Body of pancreas (tissue), 4 donors: ENCODE data around the gene ACBD6. TPM values are rescaled to one million over a fixed set of nuclear protein-coding genes. Genes with fewer than 3 reads are reported as not detected.

Experiments
- ATAC-seq: fragments of 150-250 bp; one replicate; pipeline ENCODE4 v1.9.1; 2016
- DNase-seq, 4 donors: peaks; one replicate each; pipeline ENCODE4 v3.0.0-alpha.2; 2019
- H3K27ac ChIP-seq, 4 donors: fragments of 200-600 bp; sonication (generic); 1 replicate in 3 of 4; 2 replicates in 1 of 4; pipeline versions ENCODE4 v1.5.1 to v1.6.1; 2016 to 2019; ENCODE audit warnings: mild to moderate bottlenecking in 1 of 4, mixed read lengths in 1 of 4, moderate library complexity in 1 of 4
- H3K27me3 ChIP-seq, 2 donors: fragments of 200-600 bp; sonication (generic); one replicate each; pipeline ENCODE4 v1.6.0; 2016; ENCODE audit warnings: mild to moderate bottlenecking in 1 of 2
- H3K36me3 ChIP-seq, 2 donors: fragments of 200-600 bp; sonication (generic); replicated peaks in 1 of 2; 2 replicates each; pipeline ENCODE4 v1.5.1; 2016; ENCODE audit warnings: low read depth in 2 of 2; ENCODE audit not compliant: insufficient read depth in 1 of 2
- H3K4me1 ChIP-seq: fragments of 200-600 bp; sonication (generic); one replicate; pipeline ENCODE4 v1.6.0; 2016
- H3K4me3 ChIP-seq, 2 donors: fragments of 200-600 bp; sonication (generic); 1 replicate in 1 of 2; 2 replicates in 1 of 2; pipeline ENCODE4 v1.5.1; 2016 to 2019
- H3K9me3 ChIP-seq, 3 donors: fragments of 200-600 bp; sonication (generic); 1 replicate in 2 of 3; 2 replicates in 1 of 3; pipeline ENCODE4 v1.5.1; 2016
- POLR2A ChIP-seq, 3 donors: fragments of 450-650 bp; IDR thresholded peaks; one replicate each; pipeline ENCODE4 v1.6.1; 2016; ENCODE audit warnings: antibody characterized with exemption in 3 of 3, mild to moderate bottlenecking in 2 of 3
- WGBS, 2 donors: methylation state at CpG; one replicate each; pipeline ENCODE4 v1.1.5; 2017; 5-methylcytosine and 5-hydroxymethylcytosine counted together
- intact Hi-C: fragments of 100-400 bp; cut with DNase I; formaldehyde crosslinking; loops from one replicate; pipeline ENCODE4 v1.15.1; 2023
- total RNA-seq, 2 donors: library from RNA; depleted of rRNA; stranded (reverse); fragments of >200 nt; gene quantifications; one replicate each; pipeline ENCODE4 v1.1.0, GENCODE V29; 2016
- TF ChIP-seq, protein P1 (sequence below), 7 experiments: fragments of 450-650 bp in 4 of 7; fragments of 200-600 bp in 3 of 7; sonication (generic) in 3 of 7; IDR thresholded peaks; one replicate each; pipeline ENCODE4 v1.5.1; 2016 to 2019; ENCODE audit warnings: antibody characterized with exemption in 7 of 7

Gene ACBD6
- total RNA-seq, 2 donors from 2014 or later = 37.4 to 49.4 TPM

DNA sequence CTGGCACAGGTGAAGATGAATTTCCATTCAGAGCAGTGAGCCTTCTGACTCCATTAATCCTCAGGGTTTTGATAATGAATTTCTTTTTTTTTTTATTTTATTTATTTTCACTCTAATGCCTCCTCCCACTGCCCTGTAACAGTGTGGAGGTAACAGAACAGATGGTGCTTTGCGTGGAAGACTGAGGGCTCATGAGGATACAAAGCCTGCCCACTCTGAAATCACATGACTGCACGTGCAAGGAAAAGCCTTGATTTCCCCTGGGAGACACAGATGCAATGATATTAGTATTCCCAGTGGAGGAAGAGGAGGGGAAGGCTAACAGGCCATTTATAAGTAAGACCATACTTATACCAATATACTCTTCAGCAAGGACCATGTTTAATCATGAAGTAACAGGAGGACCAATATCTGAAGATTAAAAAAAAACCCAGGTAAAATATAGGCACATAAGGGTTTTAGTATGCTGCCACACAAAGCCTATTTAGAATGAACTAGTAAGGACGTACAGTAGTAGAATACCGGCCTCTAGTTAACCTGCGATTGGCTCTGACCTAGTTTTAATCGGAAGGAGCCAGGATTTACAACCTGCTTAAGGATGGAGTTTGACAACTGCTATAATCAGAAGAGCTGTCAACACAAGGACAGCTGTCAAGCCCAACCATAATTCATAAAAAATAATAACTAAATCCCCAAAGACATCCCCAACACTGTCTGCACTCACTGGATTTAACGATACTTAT lies 202.7 kb downstream of the ACBD6 start:
- intact Hi-C loops = no loop called here
- TF ChIP-seq POLR2A (IDR thresholded peaks at IDR 0.05) = no peak
- TF ChIP-seq, protein P1, sequence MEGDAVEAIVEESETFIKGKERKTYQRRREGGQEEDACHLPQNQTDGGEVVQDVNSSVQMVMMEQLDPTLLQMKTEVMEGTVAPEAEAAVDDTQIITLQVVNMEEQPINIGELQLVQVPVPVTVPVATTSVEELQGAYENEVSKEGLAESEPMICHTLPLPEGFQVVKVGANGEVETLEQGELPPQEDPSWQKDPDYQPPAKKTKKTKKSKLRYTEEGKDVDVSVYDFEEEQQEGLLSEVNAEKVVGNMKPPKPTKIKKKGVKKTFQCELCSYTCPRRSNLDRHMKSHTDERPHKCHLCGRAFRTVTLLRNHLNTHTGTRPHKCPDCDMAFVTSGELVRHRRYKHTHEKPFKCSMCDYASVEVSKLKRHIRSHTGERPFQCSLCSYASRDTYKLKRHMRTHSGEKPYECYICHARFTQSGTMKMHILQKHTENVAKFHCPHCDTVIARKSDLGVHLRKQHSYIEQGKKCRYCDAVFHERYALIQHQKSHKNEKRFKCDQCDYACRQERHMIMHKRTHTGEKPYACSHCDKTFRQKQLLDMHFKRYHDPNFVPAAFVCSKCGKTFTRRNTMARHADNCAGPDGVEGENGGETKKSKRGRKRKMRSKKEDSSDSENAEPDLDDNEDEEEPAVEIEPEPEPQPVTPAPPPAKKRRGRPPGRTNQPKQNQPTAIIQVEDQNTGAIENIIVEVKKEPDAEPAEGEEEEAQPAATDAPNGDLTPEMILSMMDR (IDR thresholded peaks at IDR 0.05) = no peak
- H3K4me3 ChIP-seq = no peak overlapping the region
- H3K4me1 ChIP-seq = no peaks in the 10 kb centered on the region
- H3K27ac ChIP-seq = no peak overlapping the region
- ATAC-seq (no peak), DNase-seq (no peak)
- 85 to 87% methylated on average over 7 of the region's 7 CpGs for WGBS, 2 donors
- no peaks in the 10 kb centered on the region for H3K27me3 ChIP-seq
- no peaks in the 10 kb centered on the region for H3K36me3 ChIP-seq
- H3K9me3 ChIP-seq = no peaks in the 10 kb centered on the region

DNA sequence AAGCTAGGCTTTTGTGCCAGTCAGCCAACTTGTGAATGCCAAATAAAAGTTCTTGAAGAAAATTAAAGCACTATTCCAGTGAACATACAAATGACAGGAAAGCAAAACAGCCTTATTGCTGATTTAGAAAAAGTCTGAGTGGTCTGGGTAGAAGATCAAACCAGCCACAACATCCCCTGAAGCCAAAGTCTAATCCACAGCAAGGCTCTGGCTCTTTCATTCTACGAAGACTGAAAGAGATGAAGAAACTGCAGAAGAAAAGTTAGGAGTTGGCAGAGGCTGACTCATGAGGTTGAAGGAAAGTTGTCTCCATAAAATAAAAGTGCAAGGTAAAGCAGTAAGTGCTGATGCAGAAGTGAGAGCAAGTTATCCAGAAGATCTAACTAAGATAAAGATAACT lies 206.4 kb downstream of the ACBD6 start:
- intact Hi-C loops = no loop called here
- Histone ChIP-seq H3K27me3 (no peaks in the 10 kb centered on the region), H3K4me3 (no peak overlapping the region), H3K36me3 (no peaks in the 10 kb centered on the region), H3K4me1 (no peaks in the 10 kb centered on the region), H3K9me3 (no peaks in the 10 kb centered on the region), H3K27ac (no peak overlapping the region)
- TF ChIP-seq, protein P1 (IDR thresholded peaks at IDR 0.05) = no peak
- no peak for TF ChIP-seq POLR2A (IDR thresholded peaks at IDR 0.05)
- DNase-seq = no peak
- WGBS, 2 donors = 94 to 95% methylated on average over 1 of the region's 1 CpG
- ATAC-seq = no peak

DNA sequence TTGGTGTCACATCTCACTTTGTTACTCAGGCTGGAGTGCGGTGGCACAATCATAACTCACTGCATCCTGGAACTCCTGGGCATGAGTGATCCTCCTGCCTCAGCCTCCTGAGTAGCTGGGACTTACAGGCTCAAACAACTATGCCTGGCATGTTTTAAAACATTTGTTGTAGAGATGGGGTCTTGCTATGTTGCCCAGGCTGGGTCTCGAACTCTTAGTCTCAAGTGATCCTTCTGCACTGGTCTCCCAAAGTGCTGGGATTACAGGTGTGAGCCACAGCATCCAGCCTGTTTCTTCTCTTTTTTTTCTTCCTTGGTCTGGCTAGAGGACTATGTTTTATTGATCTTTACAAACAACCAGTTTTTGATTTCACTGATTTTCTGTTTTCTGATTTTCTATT lies 207.7 kb downstream of the ACBD6 start:
- no peak for DNase-seq
- H3K27me3 ChIP-seq = no peaks in the 10 kb centered on the region

DNA sequence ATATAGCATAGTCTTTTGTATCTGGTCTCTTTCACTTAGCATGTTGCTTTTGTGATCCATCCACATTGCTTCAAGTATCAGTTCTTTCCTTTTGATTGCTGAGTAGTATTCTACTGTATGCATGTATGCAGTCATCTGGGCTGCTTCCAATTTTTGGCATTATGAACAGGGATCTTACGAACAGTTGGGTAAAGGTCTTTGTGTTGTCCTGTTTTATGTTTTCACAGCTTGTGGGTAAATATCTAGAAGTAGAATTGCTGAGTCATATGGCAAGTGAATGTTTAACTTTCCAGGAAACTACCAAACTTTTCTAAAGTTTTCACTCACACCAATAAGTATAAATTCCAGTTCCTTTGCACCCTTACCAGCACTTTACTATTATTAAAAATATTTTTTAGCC lies 211.4 kb downstream of the ACBD6 start:
- intact Hi-C loops = no loop called here
- no peaks in the 10 kb centered on the region for H3K9me3 ChIP-seq
- peak overlapping the region in 1 of 4 donors; percentile 39 for H3K27ac ChIP-seq

More for the DNA sequence above, 207.7 kb downstream of the ACBD6 start:
- WGBS, 2 donors = 98 to 100% methylated on average over 2 of the region's 2 CpGs
- H3K36me3 ChIP-seq = no peaks in the 10 kb centered on the region
- no peaks in the 10 kb centered on the region for H3K4me1 ChIP-seq
- no peak overlapping the region for H3K4me3 ChIP-seq
- ATAC-seq = no peak
- intact Hi-C loops = no loop called here
- TF ChIP-seq, protein P1 (IDR thresholded peaks at IDR 0.05) = no peak
- TF ChIP-seq POLR2A (IDR thresholded peaks at IDR 0.05) = no peak
- no peaks in the 10 kb centered on the region for H3K9me3 ChIP-seq
- no peak overlapping the region for H3K27ac ChIP-seq

More for the DNA sequence above, 211.4 kb downstream of the ACBD6 start:
- peak; percentile 35 for ATAC-seq
- Histone ChIP-seq H3K36me3 (no peaks in the 10 kb centered on the region), H3K4me1 (no peaks in the 10 kb centered on the region), H3K27me3 (no peaks in the 10 kb centered on the region), H3K4me3 (no peak overlapping the region)
- 8 to 17% methylated on average over 1 of the region's 1 CpG for WGBS, 2 donors
- no peak for TF ChIP-seq POLR2A (IDR thresholded peaks at IDR 0.05)
- TF ChIP-seq, protein P1 (IDR thresholded peaks at IDR 0.05) = no peak
- no peak for DNase-seq
